Loucy (cell line): Measurements from ENCODE around the gene RFESD.

Experiments
- CTCF ChIP-seq: fragments of 200-600 bp; sonication (generic); conservative IDR thresholded peaks from 2 replicates; pipeline ENCODE4 v1.5.1; 2014; ENCODE audit warnings: mild to moderate bottlenecking, antibody characterized with exemption, low read length
- EZH2phosphoT487 ChIP-seq: fragments of 200-600 bp; IDR thresholded peaks from 2 replicates; pipeline ENCODE4 v1.6.1; 2018; ENCODE audit warnings: antibody characterized with exemption, mild to moderate bottlenecking, moderate library complexity, borderline replicate concordance

GRCh38 chr5:95669540-95669939 lies 23.0 kb downstream of the RFESD start:
- no peak for TF ChIP-seq CTCF
- TF ChIP-seq EZH2phosphoT487 = no peak
